ENCODE data around the gene RPUSD4.

Gene RPUSD4

GRCh38 chr11:126191379-126192073 lies 19.9 kb downstream of the RPUSD4 start:
- DNase-seq (ENCODE audit: low spot score) = no peak
- in situ Hi-C loops (cut with MboI; ENCODE audit: low pct_unique_long_range_greater_than_20kb, low sequenced_read_pairs, unreplicated experiment) = loop anchor here (5.0 kb wide), 1 partner anchor 269 kb away; no protein-coding TSS in a partner anchor
- no peak for TF ChIP-seq CTCF (IDR thresholded peaks at IDR 0.05; ENCODE audit: extremely low read depth, insufficient read depth, missing control alignments)

- no peak for TF ChIP-seq CTCF (IDR thresholded peaks at IDR 0.05; ENCODE audit: extremely low read depth, insufficient read depth, missing control alignments)
- no peak for DNase-seq (ENCODE audit: low spot score)
- in situ Hi-C loops (cut with MboI; ENCODE audit: low pct_unique_long_range_greater_than_20kb, low sequenced_read_pairs, unreplicated experiment) = loop anchor here (5.0 kb wide), 1 partner anchor 268 kb away; no protein-coding TSS in a partner anchor
Measured at GRCh38 chr11:126190792-126191191, 20.7 kb downstream of the RPUSD4 start.

- peak; percentile 82 for DNase-seq (ENCODE audit: low spot score)
- in situ Hi-C loops (cut with MboI; ENCODE audit: low pct_unique_long_range_greater_than_20kb, low sequenced_read_pairs, unreplicated experiment) = no loop called here
- TF ChIP-seq CTCF (IDR thresholded peaks at IDR 0.05; ENCODE audit: extremely low read depth, insufficient read depth, missing control alignments) = no peak
Measured at GRCh38 chr11:126189109-126189929, 22.1 kb downstream of the RPUSD4 start.

GRCh38 chr11:126188332-126189108 lies 22.9 kb downstream of the RPUSD4 start:
- in situ Hi-C loops (cut with MboI; ENCODE audit: low pct_unique_long_range_greater_than_20kb, low sequenced_read_pairs, unreplicated experiment) = no loop called here
- peak; percentile 79 for DNase-seq (ENCODE audit: low spot score)
- no peak for TF ChIP-seq CTCF (IDR thresholded peaks at IDR 0.05; ENCODE audit: extremely low read depth, insufficient read depth, missing control alignments)

- in situ Hi-C loops (cut with MboI; ENCODE audit: low pct_unique_long_range_greater_than_20kb, low sequenced_read_pairs, unreplicated experiment) = no loop called here
- peak; percentile 14 for TF ChIP-seq CTCF (IDR thresholded peaks at IDR 0.05; ENCODE audit: extremely low read depth, insufficient read depth, missing control alignments)
- DNase-seq (ENCODE audit: low spot score) = no peak
Measured at GRCh38 chr11:126186708-126187529, 24.5 kb downstream of the RPUSD4 start.
